WTC11 (cell line): ENCODE data around the gene CLEC6A. TPM values are rescaled to one million over a fixed set of nuclear protein-coding genes. Genes with fewer than 3 reads are reported as not detected.

ENCODE experiments used
- ATAC-seq: fragments of 200-7000 bp; cut with Tn5 transposase; 2 replicates; pipeline ENCODE4 v1.10.0; 2021; ENCODE audit warnings: mild to moderate bottlenecking, moderate library complexity
- CTCF ChIA-PET: fragments of 300-600 bp; sonication (Branson Sonifier 250); formaldehyde crosslinking; loops from one replicate; lab custom pipeline; 2021; ENCODE audit warnings: antibody characterized with exemption; lab: Charles Lee
- POLR2A ChIA-PET: fragments of 350-600 bp; sonication (Branson Sonifier 250); formaldehyde crosslinking; loops from one replicate; lab custom pipeline; 2021; ENCODE audit warnings: antibody characterized with exemption; lab: Charles Lee
- DNase-seq: peaks from one replicate; pipeline ENCODE4 v3.0.0; 2021; ENCODE audit warnings: low spot score
- H3K27ac Mint-ChIP-seq: 2 replicates; pipeline ENCODE4 v1.8.0; 2021; ENCODE audit warnings: mixed read lengths
- H3K27me3 Mint-ChIP-seq: 2 replicates; pipeline ENCODE4 v1.8.0; 2021; ENCODE audit warnings: low read depth, mild to moderate bottlenecking, moderate library complexity, mixed read lengths
- H3K36me3 Mint-ChIP-seq: 2 replicates; pipeline ENCODE4 v1.8.0; 2021; ENCODE audit warnings: mixed read lengths
- H3K4me1 Mint-ChIP-seq: 2 replicates; pipeline ENCODE4 v1.8.0; 2022; ENCODE audit warnings: mixed read lengths
- H3K4me3 Mint-ChIP-seq: 2 replicates; pipeline ENCODE4 v1.8.0; 2021; ENCODE audit warnings: mild to moderate bottlenecking, moderate library complexity, mixed read lengths
- H3K9me3 Mint-ChIP-seq: 2 replicates; pipeline ENCODE4 v1.8.0; 2021; ENCODE audit warnings: mixed read lengths
- ARID4B ChIP-seq: sonication (generic); formaldehyde crosslinking; IDR thresholded peaks from 2 replicates; pipeline ENCODE4 v1.8.0; 2023; ENCODE audit warnings: missing genetic modification reagents, mild to moderate bottlenecking, borderline replicate concordance
- ELF4 ChIP-seq: sonication (generic); formaldehyde crosslinking; IDR thresholded peaks from 2 replicates; pipeline ENCODE4 v1.8.1; 2022; ENCODE audit warnings: low read depth, mild to moderate bottlenecking, moderate library complexity, missing genetic modification reagents
- FOXJ3 ChIP-seq: sonication (generic); formaldehyde crosslinking; IDR thresholded peaks from 2 replicates; pipeline ENCODE4 v1.9.0; 2021; ENCODE audit warnings: missing genetic modification reagents, mild to moderate bottlenecking, borderline replicate concordance
- GTF2I ChIP-seq: fragments of 250-450 bp; sonication (Bioruptor Pico); conservative IDR thresholded peaks from 2 replicates; pipeline ENCODE4 v1.4.0; 2021; ENCODE audit warnings: mild to moderate bottlenecking
- MAX ChIP-seq: sonication (generic); formaldehyde crosslinking; IDR thresholded peaks from 2 replicates; pipeline ENCODE4 v1.8.0; 2022; ENCODE audit warnings: mild to moderate bottlenecking, missing genetic modification reagents
- NR1H2 ChIP-seq: sonication (generic); formaldehyde crosslinking; IDR thresholded peaks from 2 replicates; pipeline ENCODE4 v1.9.0; 2021; ENCODE audit warnings: mild to moderate bottlenecking, moderate library complexity, missing genetic modification reagents
- OVOL2 ChIP-seq: fragments of 250-450 bp; sonication (Bioruptor Pico); IDR thresholded peaks from 2 replicates; pipeline ENCODE4 v1.9.0; 2021; ENCODE audit warnings: mild to moderate bottlenecking, borderline replicate concordance
- PRRX2 ChIP-seq: fragments of 250-450 bp; sonication (Bioruptor Pico); IDR thresholded peaks from 2 replicates; pipeline ENCODE4 v1.8.0; 2021; ENCODE audit warnings: mild to moderate bottlenecking
- RELA ChIP-seq: sonication (generic); formaldehyde crosslinking; IDR thresholded peaks from 2 replicates; pipeline ENCODE4 v1.8.1; 2022; ENCODE audit warnings: missing genetic modification reagents, mild to moderate bottlenecking, borderline replicate concordance
- TCF7 ChIP-seq: sonication (generic); formaldehyde crosslinking; IDR thresholded peaks from 2 replicates; pipeline ENCODE4 v1.8.0; 2022; ENCODE audit warnings: mild to moderate bottlenecking, low read depth, missing genetic modification reagents, moderate library complexity
- TP53 ChIP-seq: sonication (generic); formaldehyde crosslinking; IDR thresholded peaks from 2 replicates; pipeline ENCODE4 v1.8.1; 2023; ENCODE audit warnings: mild to moderate bottlenecking, missing genetic modification reagents
- USF1 ChIP-seq: sonication (generic); formaldehyde crosslinking; IDR thresholded peaks from 2 replicates; pipeline ENCODE4 v1.8.0; 2022; ENCODE audit warnings: mild to moderate bottlenecking, missing genetic modification reagents
- ZMAT4 ChIP-seq: fragments of 250-450 bp; sonication (Bioruptor Pico); IDR thresholded peaks from 2 replicates; pipeline ENCODE4 v1.9.0; 2021; ENCODE audit warnings: mild to moderate bottlenecking
- ZNF219 ChIP-seq: sonication (generic); formaldehyde crosslinking; IDR thresholded peaks from 2 replicates; pipeline ENCODE4 v1.8.0; 2023; ENCODE audit warnings: missing genetic modification reagents, mild to moderate bottlenecking, borderline replicate concordance
- ZNF281 ChIP-seq: sonication (generic); formaldehyde crosslinking; IDR thresholded peaks from 2 replicates; pipeline ENCODE4 v1.8.0; 2023; ENCODE audit warnings: mild to moderate bottlenecking, missing genetic modification reagents
- ZNF317 ChIP-seq: sonication (generic); formaldehyde crosslinking; IDR thresholded peaks from 2 replicates; pipeline ENCODE4 v1.8.1; 2023; ENCODE audit warnings: low read depth, mild to moderate bottlenecking, moderate library complexity, missing genetic modification reagents, borderline replicate concordance
- total RNA-seq: library from RNA; stranded (reverse); gene quantifications from 3 replicates; pipeline ENCODE4 v1.2.3, GENCODE V29; 2021
- TF ChIP-seq, protein P1 (sequence below): sonication (generic); formaldehyde crosslinking; IDR thresholded peaks from 2 replicates; pipeline ENCODE4 v1.8.0; 2023; ENCODE audit warnings: missing genetic modification reagents

The CLEC6A gene
- total RNA-seq, 1 experiment from 2014 or later = 0.20 TPM

DNA sequence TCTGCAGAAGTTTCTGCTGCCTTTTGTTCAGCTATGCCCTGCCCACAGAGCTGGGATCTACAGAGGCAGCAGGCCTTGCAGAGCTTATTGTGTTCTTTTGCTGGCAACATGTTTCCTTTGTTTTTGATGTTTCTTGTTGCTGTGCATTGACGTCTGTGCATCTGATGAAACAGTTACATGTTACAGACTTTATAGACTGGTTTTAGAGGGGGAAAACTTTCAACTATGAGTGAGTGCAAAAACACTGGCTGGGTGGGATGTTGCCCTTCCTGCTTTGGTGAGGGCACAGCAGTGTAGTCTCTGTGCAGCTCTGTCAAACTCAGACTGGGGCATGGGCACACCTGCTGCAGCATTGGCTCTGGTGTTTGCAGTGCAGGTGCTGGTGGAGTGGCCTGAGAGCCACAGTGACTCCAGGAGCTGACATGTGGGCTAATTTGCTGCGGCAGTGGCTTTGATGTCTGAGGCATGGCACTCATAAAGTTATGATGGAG is 26.9 kb downstream of the CLEC6A start:
- H3K27ac Mint-ChIP-seq = no peak overlapping the region
- ATAC-seq = no peak
- 0 out of 2 replicates have a peak, but pooled peaks cover 2% of the 10 kb centered on the region for H3K27me3 Mint-ChIP-seq
- no peak for DNase-seq
- CTCF ChIA-PET = no interaction called here
- POLR2A ChIA-PET = no interaction called here
- peaks cover 16% of the 10 kb centered on the region for H3K4me1 Mint-ChIP-seq
- no peak for TF ChIP-seq FOXJ3 (CRISPR knock-in tag)
- TF ChIP-seq TCF7 = no peak
- no peak for TF ChIP-seq ARID4B (CRISPR knock-in tag)
- no peak for TF ChIP-seq OVOL2 (CRISPR knock-in tag)
- TF ChIP-seq GTF2I (CRISPR knock-in tag) = no peak
- no peak for TF ChIP-seq ZNF219
- TF ChIP-seq MAX (CRISPR knock-in tag) = no peak
- no peak for TF ChIP-seq NR1H2 (CRISPR knock-in tag)
- TF ChIP-seq USF1 (CRISPR knock-in tag) = no peak
- TF ChIP-seq ZMAT4 (CRISPR knock-in tag) = no peak
- TF ChIP-seq PRRX2 (CRISPR knock-in tag) = no peak
- TF ChIP-seq, protein P1, sequence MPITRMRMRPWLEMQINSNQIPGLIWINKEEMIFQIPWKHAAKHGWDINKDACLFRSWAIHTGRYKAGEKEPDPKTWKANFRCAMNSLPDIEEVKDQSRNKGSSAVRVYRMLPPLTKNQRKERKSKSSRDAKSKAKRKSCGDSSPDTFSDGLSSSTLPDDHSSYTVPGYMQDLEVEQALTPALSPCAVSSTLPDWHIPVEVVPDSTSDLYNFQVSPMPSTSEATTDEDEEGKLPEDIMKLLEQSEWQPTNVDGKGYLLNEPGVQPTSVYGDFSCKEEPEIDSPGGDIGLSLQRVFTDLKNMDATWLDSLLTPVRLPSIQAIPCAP (CRISPR knock-in tag) = no peak
- TF ChIP-seq RELA = no peak
- TF ChIP-seq ZNF317 (CRISPR knock-in tag) = no peak
- no peak for TF ChIP-seq ELF4 (CRISPR knock-in tag)
- TF ChIP-seq TP53 (CRISPR knock-in tag) = no peak
- no peak for TF ChIP-seq ZNF281 (CRISPR knock-in tag)
- TF ChIP-seq, all 79 proteins: peak for 0
- H3K36me3 Mint-ChIP-seq = peaks cover 6% of the 10 kb centered on the region; the same call in 1 of the 2 replicates
- H3K4me3 Mint-ChIP-seq = no peak overlapping the region
- H3K9me3 Mint-ChIP-seq = peaks cover 32% of the 10 kb centered on the region
